Hepatocyte (in vitro differentiated cells): Measurements from ENCODE around the gene VSTM2L.

Experiments
- EZH2 ChIP-seq: fragments of 200-600 bp; sonication (generic); IDR thresholded peaks from 2 replicates; pipeline ENCODE4 v1.6.1; 2016; ENCODE audit warnings: antibody characterized with exemption, mild to moderate bottlenecking, borderline replicate concordance
- EZH2phosphoT487 ChIP-seq: fragments of 200-600 bp; sonication (generic); IDR thresholded peaks from one replicate; pipeline ENCODE4 v1.6.1; 2018; ENCODE audit warnings: antibody characterized with exemption, mild to moderate bottlenecking, low read depth, moderate library complexity; ENCODE audit not compliant: unreplicated experiment, severe bottlenecking
- TF ChIP-seq, protein P1 (sequence below): fragments of 200-600 bp; sonication (generic); IDR thresholded peaks from 2 replicates; pipeline ENCODE4 v1.5.1; 2016; ENCODE audit warnings: antibody characterized with exemption, mild to moderate bottlenecking; ENCODE audit not compliant: poor library complexity

DNA sequence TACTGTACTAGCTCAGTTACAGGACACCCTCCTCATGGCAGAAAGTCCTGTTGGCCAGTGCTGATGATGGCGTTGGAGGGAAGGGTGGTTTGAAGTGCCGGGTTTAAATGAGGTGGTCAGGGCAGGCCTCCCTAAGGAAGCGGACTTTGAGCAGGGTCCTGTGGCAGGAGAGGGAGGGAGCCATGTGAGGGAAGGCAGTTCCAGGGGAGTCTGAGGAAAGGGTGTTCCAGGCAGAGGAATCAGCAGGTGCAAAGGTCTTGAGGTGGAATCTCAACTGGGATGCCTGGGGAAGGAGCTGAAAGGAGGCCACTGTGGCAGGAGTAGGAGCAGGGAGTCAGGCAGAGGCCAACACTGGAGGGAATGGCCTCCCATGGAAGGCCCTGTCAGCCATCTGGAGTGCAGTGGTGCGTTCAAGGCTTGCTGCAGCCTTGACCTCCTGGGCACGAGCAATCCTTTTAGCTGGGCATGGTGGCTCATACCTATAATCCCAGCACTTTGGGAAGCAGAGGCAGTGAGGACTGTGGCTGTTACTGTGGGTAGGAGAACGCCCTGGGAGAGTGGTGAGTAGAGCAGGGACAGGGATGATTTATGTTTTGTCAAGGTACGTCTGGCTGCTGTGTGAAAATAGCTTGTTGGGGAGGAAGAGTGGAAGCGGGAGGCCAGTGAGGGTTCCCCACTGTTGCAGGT is 26.2 kb downstream of the VSTM2L start:
- TF ChIP-seq, protein P1, sequence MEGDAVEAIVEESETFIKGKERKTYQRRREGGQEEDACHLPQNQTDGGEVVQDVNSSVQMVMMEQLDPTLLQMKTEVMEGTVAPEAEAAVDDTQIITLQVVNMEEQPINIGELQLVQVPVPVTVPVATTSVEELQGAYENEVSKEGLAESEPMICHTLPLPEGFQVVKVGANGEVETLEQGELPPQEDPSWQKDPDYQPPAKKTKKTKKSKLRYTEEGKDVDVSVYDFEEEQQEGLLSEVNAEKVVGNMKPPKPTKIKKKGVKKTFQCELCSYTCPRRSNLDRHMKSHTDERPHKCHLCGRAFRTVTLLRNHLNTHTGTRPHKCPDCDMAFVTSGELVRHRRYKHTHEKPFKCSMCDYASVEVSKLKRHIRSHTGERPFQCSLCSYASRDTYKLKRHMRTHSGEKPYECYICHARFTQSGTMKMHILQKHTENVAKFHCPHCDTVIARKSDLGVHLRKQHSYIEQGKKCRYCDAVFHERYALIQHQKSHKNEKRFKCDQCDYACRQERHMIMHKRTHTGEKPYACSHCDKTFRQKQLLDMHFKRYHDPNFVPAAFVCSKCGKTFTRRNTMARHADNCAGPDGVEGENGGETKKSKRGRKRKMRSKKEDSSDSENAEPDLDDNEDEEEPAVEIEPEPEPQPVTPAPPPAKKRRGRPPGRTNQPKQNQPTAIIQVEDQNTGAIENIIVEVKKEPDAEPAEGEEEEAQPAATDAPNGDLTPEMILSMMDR = no peak
- TF ChIP-seq EZH2phosphoT487 = no peak
- no peak for TF ChIP-seq EZH2
